AML-193 (cell line): ENCODE results near the gene MIA.
"Not testable (repeated sequence)": the region's sequence is repeated elsewhere in the genome, so short reads cannot be mapped to it uniquely, and the experiment has no call there.

Experiments used
- DNase-seq, 2 experiments: peaks; one replicate each; lab custom pipeline; 2025; lab: John Stamatoyannopoulos, UW

Gene MIA

GRCh38 chr19:40803857-40804782, 28.8 kb downstream of the MIA start:
- DNase-seq, result no peak

- no peak for DNase-seq
Observed at GRCh38 chr19:40804783-40805242, 29.5 kb downstream of the MIA start.

- DNase-seq, result no peak
Observed at GRCh38 chr19:40805258-40805868, 30.0 kb downstream of the MIA start.

- DNase-seq, result peak in 1 of 2 experiments; percentile 11
Observed at GRCh38 chr19:40806423-40807146, 31.3 kb downstream of the MIA start.

GRCh38 chr19:40807147-40808020, 32.1 kb downstream of the MIA start:
- DNase-seq, result no peak

GRCh38 chr19:40808021-40808325, 32.7 kb downstream of the MIA start:
- DNase-seq, result no peak

- no peak for DNase-seq
Observed at GRCh38 chr19:40808497-40808896, 33.2 kb downstream of the MIA start.

- DNase-seq, result no peak
Observed at GRCh38 chr19:40809358-40810086, 34.2 kb downstream of the MIA start.

- DNase-seq, result no peak
Observed at GRCh38 chr19:40810160-40810559, 34.8 kb downstream of the MIA start.

GRCh38 chr19:40810649-40811408, 35.5 kb downstream of the MIA start:
- DNase-seq, result not testable (repeated sequence)

GRCh38 chr19:40811478-40812341, 36.4 kb downstream of the MIA start:
- no peak for DNase-seq

GRCh38 chr19:40812571-40812970, 37.2 kb downstream of the MIA start:
- DNase-seq, result not testable (repeated sequence)

- DNase-seq, result no peak
Observed at GRCh38 chr19:40813182-40813581, 37.9 kb downstream of the MIA start.

- no peak for DNase-seq
Observed at GRCh38 chr19:40815223-40815622, 39.9 kb downstream of the MIA start.

- DNase-seq, result not testable (repeated sequence)
Observed at GRCh38 chr19:40818480-40819399, 43.4 kb downstream of the MIA start.

GRCh38 chr19:40819479-40820234, 44.3 kb downstream of the MIA start:
- DNase-seq, result peak; percentile 44 to 53

- DNase-seq, result no peak
Observed at GRCh38 chr19:40822161-40822560, 46.8 kb downstream of the MIA start.
